ENCODE measurements around the gene SSBP2.

- TF ChIP-seq POLR2A (IDR thresholded peaks at IDR 0.05) (no peak), CTCF (IDR thresholded peaks at IDR 0.05) (no peak)
Measured at GRCh38 chr5:81405126-81405891, 345.6 kb downstream of the SSBP2 start.
